ENCODE data around the gene SLC35B3.
"Not testable (repeated sequence)": the region's sequence is repeated elsewhere in the genome, so short reads cannot be mapped to it uniquely, and the experiment has no call there.

GRCh38 chr6:8445930-8446329 lies 10.6 kb upstream of the SLC35B3 start:
- not testable (repeated sequence) for TF ChIP-seq EZH2 (IDR thresholded peaks at IDR 0.05; ENCODE audit: insufficient read depth, poor library complexity, severe bottlenecking); EZH2phosphoT487 (IDR thresholded peaks at IDR 0.05; ENCODE audit: insufficient read depth, low read depth)

Data from GM23248 (cell line).